Ovary (tissue), 9 donors: ENCODE measurements around the gene FAM171A2. TPM values are rescaled to one million over a fixed set of nuclear protein-coding genes. Genes with fewer than 3 reads are reported as not detected.

Experiments used
- DNase-seq, 5 donors: peaks; one replicate each; pipeline ENCODE4 v3.0.0-alpha.2; 2019 to 2020
- H3K27ac ChIP-seq, 2 donors: fragments of 200-600 bp; one replicate each; pipeline versions ENCODE4 v1.5.1 to v1.8.0; 2019 to 2022
- H3K27me3 ChIP-seq: fragments of 200-600 bp; one replicate; pipeline ENCODE4 v1.8.0; 2022
- H3K36me3 ChIP-seq: fragments of 200-600 bp; sonication (generic); one replicate; pipeline ENCODE4 v1.5.1; 2019
- H3K4me1 ChIP-seq: one replicate; pipeline ENCODE4 v1.8.1; 2013; ENCODE audit warnings: mild to moderate bottlenecking, moderate library complexity; ENCODE audit not compliant: insufficient read depth
- H3K4me3 ChIP-seq: fragments of 200-600 bp; sonication (generic); one replicate; pipeline ENCODE4 v1.5.1; 2017
- H3K9me3 ChIP-seq, 2 donors: fragments of 200-600 bp in 1 of 2; sonication (generic) in 1 of 2; one replicate each; pipeline versions ENCODE4 v1.5.1 to v1.8.1; 2013 to 2019; ENCODE audit warnings: mild to moderate bottlenecking in 1 of 2, moderate library complexity in 1 of 2
- CTCF ChIP-seq, 3 donors: fragments of 450-650 bp in 2 of 3; fragments of 200-600 bp in 1 of 3; IDR thresholded peaks; one replicate each; pipeline versions ENCODE4 v1.5.1 to v1.8.0; 2016 to 2022; ENCODE audit warnings: antibody characterized with exemption in 3 of 3, mild to moderate bottlenecking in 1 of 3
- EP300 ChIP-seq: sonication (generic); formaldehyde crosslinking; IDR thresholded peaks from one replicate; pipeline ENCODE4 v1.6.1; 2017; ENCODE audit warnings: antibody characterized with exemption
- POLR2A ChIP-seq: fragments of 450-650 bp; IDR thresholded peaks from one replicate; pipeline ENCODE4 v1.6.1; 2017; ENCODE audit warnings: antibody characterized with exemption, mild to moderate bottlenecking, moderate library complexity
- WGBS, 3 donors: extraction: QIAGEN DNeasy Blood & Tissue Kit in 1 of 3; methylation state at CpG; one replicate each; pipeline versions ENCODE4 v1.1.5 to v1.1.7; 2013 to 2017; 5-methylcytosine and 5-hydroxymethylcytosine counted together
- intact Hi-C, 4 donors: fragments of 100-400 bp; cut with DNase I; formaldehyde crosslinking; loops; one replicate each; pipeline versions ENCODE4 v1.11.0 to v1.15.1; 2022 to 2023
- polyA plus RNA-seq, 2 donors: library from polyadenylated mRNA; stranded (reverse); fragments of 200-250 nt in 1 of 2; fragments of 350-450 nt in 1 of 2; fragmentation: Illumina TruSeq in 1 of 2; extraction: RNeasy Lipid Tissue Mini Kit (QIAGEN cat#74804) in 1 of 2; gene quantifications; one replicate each; pipeline ENCODE4 v1.2.3, GENCODE V29; 2013 to 2014
- total RNA-seq, 7 donors: library from RNA; depleted of rRNA in 2 of 7; stranded (reverse); fragments of >200 nt in 2 of 7; fragmentation: NEBNext Ultra II Directional in 3 of 7; extraction: Animal tissue kit (Norgen Biotek cat#: 25700) in 3 of 7; gene quantifications; one replicate each; pipeline versions ENCODE4 v1.1.0 to v1.2.4, GENCODE V29; 2016 to 2023
- donor health status: DM: no; HTN: no; CAD: no; lungs with moderate emphysema.
- donor health status: DM: no; HTN: no; CAD: no.
- donor health status: Bipolar disorder and iron deficiency.
- donor health status: DM: yes; HTN: yes; CAD: no.
- donor health status: DM: no; HTN: no; CAD: no.
- donor health status: DM: yes; HTN: yes; CAD: no.

The FAM171A2 gene
- total and polyA plus RNA-seq, 9 donors = 0.17 to 23.7 (median 10.6) TPM

DNA sequence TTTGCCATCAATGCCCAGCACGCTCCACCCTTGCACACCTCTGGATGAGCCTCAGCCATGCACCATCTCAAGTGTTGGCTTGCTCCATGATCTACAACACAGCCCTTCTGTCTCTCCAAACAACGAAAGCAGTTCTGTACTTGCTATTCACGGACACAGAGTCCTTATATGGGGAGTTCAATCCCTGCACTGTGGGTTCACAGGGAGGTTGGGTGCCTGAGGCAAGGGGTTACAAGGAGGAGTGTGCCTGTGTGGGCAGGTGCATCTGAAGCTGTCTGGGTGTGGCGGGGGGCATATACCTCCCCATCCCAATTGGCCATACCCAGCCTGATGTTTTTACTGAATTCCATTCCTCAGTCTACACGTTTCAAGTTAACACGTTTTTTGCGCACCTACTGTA, 49.6 kb downstream of the FAM171A2 start:
- no peak overlapping the region for H3K27ac ChIP-seq
- DNase-seq = no peak

DNA sequence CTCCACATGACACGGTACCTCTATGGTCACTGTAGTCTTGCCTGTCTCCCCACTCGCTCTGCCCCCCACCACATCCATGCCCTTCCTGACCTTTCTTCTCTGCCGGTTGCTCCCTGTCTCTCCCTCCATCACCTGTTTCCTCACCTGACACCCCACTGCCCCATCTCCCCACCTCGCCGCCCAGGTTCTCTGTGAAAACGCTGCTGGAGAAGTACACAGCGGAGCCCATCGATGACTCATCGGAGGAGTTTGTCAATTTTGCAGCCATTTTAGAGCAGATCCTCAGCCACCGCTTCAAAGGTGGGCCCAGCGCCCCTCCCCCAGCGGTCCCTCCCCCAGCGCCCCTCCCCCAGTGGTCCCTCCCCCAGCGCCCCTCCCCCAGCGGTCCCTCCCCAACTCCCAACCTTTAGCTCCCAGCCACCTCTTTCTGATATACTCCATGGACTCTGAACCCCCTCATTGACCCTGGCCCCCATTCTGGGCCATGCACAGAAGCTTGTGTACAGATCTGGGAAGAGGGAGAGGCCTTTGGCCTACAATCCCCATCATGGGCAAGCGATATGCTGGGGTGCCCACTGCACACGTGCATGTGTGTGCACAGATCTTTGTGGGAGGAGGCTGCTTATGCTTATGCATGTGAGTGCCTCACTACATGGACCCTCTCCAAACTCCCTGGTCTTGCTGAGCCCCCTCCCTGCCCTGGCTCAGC, 51.1 kb downstream of the FAM171A2 start:
- Histone ChIP-seq H3K4me1 (peaks cover 8% of the 10 kb centered on the region), H3K9me3 (no peaks in the 10 kb centered on the region), H3K27me3 (peaks cover 3% of the 10 kb centered on the region), H3K4me3 (no peak overlapping the region), H3K36me3 (no peaks in the 10 kb centered on the region), H3K27ac (no peak overlapping the region)
- no peak for TF ChIP-seq POLR2A
- TF ChIP-seq EP300 = no peak
- TF ChIP-seq CTCF (IDR thresholded peaks at IDR 0.05) = no peak
- WGBS, 3 donors = 64 to 67% (median 65%) methylated on average over 17 of the region's 17 CpGs
- no peak for DNase-seq
- intact Hi-C loops = no loop called here

More for the DNA sequence above, 49.6 kb downstream of the FAM171A2 start:
- peaks cover 3% of the 10 kb centered on the region for H3K4me1 ChIP-seq
- intact Hi-C loops = no loop called here
- TF ChIP-seq EP300 (no peak), POLR2A (no peak), CTCF (IDR thresholded peaks at IDR 0.05) (no peak)
- 77 to 82% (median 79%) methylated on average over 7 of the region's 7 CpGs for WGBS, 3 donors
- no peak overlapping the region for H3K4me3 ChIP-seq
- H3K27me3 ChIP-seq = peaks cover 3% of the 10 kb centered on the region
- no peaks in the 10 kb centered on the region for H3K36me3 ChIP-seq
- H3K9me3 ChIP-seq = no peaks in the 10 kb centered on the region

DNA sequence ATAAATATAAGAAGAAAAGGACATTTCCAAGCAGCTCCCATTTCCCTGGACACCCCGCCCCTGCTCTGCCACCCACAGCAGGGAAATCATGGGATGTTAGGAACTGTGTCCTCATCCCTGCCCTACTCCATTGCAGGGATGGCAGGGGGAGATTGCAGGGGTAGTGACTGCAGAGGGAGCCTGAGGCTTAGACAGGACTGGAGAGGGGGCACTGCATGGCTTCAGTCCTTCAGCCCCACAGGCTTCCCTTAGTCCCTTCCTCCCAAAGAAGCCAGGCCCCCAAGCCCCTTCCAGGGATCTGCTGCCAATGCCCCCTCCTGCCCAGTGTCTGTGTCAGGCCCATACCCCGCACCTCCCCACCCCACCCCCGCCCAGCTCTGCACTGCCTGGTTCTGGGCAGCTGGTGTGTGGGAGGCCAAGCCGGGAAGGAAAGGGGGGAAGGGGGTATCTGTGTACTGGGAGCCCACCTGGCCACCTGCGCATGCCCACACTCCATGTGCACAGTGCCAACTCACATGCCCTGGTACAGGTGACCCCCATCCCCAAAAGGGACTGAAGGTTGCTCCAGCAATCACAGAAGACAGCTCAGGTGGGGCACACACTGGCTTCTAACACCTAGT, 52.0 kb downstream of the FAM171A2 start:
- no peak for DNase-seq
- Histone ChIP-seq H3K9me3 (no peaks in the 10 kb centered on the region), H3K27ac (no peak overlapping the region), H3K4me1 (peaks cover 9% of the 10 kb centered on the region), H3K36me3 (no peaks in the 10 kb centered on the region), H3K27me3 (peaks cover 3% of the 10 kb centered on the region), H3K4me3 (no peak overlapping the region)
- intact Hi-C loops = no loop called here
- TF ChIP-seq EP300 (no peak), CTCF (IDR thresholded peaks at IDR 0.05) (no peak), POLR2A (no peak)
- WGBS, 3 donors = 58 to 76% (median 66%) methylated on average over 3 to 5 of the region's 5 CpGs

DNA sequence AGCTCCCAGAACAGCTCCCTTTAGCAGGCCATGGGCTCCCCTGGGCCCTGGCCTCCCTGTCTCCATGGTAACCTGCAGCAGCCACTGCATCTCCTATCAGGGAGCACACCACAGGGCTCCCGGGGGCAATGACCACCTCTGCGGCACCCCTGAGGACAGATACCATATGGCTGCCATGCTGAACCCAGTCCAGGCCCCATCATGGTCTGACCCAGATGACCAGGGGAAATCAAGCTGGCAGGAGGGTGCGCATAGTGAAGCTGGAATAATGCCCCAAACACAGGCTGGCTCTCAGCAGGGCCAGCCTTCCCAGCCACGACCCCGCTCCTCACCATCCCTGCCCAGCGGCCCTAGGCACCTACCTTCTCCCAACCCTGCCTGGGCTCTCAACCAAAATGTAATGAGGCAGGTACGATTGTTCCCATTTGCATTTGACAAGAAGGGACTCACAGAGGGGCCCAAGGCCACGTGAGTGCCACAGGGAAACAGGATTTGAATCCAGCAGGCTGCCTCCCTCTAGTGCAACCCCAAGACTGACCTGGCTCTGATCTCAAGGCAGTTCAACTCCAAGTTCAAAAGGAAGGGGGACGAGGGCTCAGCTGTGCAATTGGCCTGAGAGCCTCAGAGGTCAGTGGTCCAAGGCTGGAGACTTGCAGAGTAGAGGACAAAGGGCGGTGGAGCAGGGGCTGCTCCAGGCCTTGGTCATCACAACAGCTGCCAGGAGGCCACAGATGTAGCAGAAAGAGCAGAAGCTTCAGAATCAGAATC, 52.9 kb downstream of the FAM171A2 start:
- DNase-seq = no peak
- Histone ChIP-seq H3K9me3 (no peaks in the 10 kb centered on the region), H3K4me3 (no peak overlapping the region), H3K36me3 (no peaks in the 10 kb centered on the region), H3K27ac (no peak overlapping the region), H3K27me3 (peaks cover 3% of the 10 kb centered on the region), H3K4me1 (peaks cover 9% of the 10 kb centered on the region)
- intact Hi-C loops = no loop called here
- TF ChIP-seq POLR2A (no peak), EP300 (no peak), CTCF (IDR thresholded peaks at IDR 0.05) (no peak)
- WGBS, 3 donors = 70 to 76% (median 75%) methylated on average over 9 to 10 of the region's 10 CpGs
